Endothelial cell of umbilical vein (primary cell): ENCODE results near the gene KISS1. TPM values are rescaled to one million over a fixed set of nuclear protein-coding genes. Genes with fewer than 3 reads are reported as not detected.
A peak's percentile ranks its signal among the peaks of the same experiment; 100 is the strongest.

Source experiments
- BruUV-seq: library from RNA; stranded (reverse); fragments of 400-500 nt; replicated peaks from 2 replicates; lab custom pipeline; 2021; lab: Mats Ljungman, UMichigan
- CTCF ChIA-PET: fragments of 300-600, 350-600 bp; sonication (Branson Sonifier 250); formaldehyde crosslinking; loops from one replicate; lab custom pipeline; 2021; ENCODE audit warnings: antibody characterized with exemption, inconsistent platforms; lab: Charles Lee
- POLR2A ChIA-PET: fragments of 300-600, 350-600 bp; sonication (Branson Sonifier 250); formaldehyde crosslinking; loops from one replicate; lab custom pipeline; 2021; ENCODE audit warnings: antibody characterized with exemption, inconsistent platforms; lab: Charles Lee
- DNase-seq: peaks from one replicate; pipeline ENCODE4 v3.0.0-alpha.2; 2011; ENCODE audit warnings: low read depth, low spot score
- FAIRE-seq: peaks from 2 replicates; lab custom pipeline; 2011; peaks lifted over from hg19 to GRCh38; lab: Jason Lieb, UNC
- H2AFZ ChIP-seq: 2 replicates; pipeline ENCODE4 v1.6.0; 2012; ENCODE audit warnings: low read depth, low read length, control low read depth, inconsistent platforms
- H3K27ac ChIP-seq: 2 replicates; pipeline ENCODE4 v1.5.1; 2011; ENCODE audit warnings: low read depth, mild to moderate bottlenecking, control low read depth, low read length, moderate library complexity; ENCODE audit not compliant: insufficient read depth
- H3K27me3 ChIP-seq, 2 experiments: 2 replicates each; pipeline versions ENCODE4 v1.6.0 to v1.6.1; 2011; ENCODE audit warnings: low read length in 2 of 2, mixed read lengths in 1 of 2; ENCODE audit not compliant: control insufficient read depth in 2 of 2, insufficient read depth in 2 of 2
- H3K36me3 ChIP-seq, 2 experiments: 2 replicates in 1 of 2; 3 replicates in 1 of 2; pipeline ENCODE4 v1.5.1; 2011; ENCODE audit warnings: low read length in 2 of 2, mild to moderate bottlenecking in 1 of 2, moderate library complexity in 1 of 2; ENCODE audit not compliant: control insufficient read depth in 2 of 2, insufficient read depth in 2 of 2; ENCODE audit errors: extremely low read depth in 1 of 2
- H3K4me1 ChIP-seq: 3 replicates; pipeline ENCODE4 v1.5.1; 2011; ENCODE audit warnings: mild to moderate bottlenecking, low read length; ENCODE audit not compliant: control insufficient read depth, insufficient read depth; ENCODE audit errors: extremely low read depth
- H3K4me2 ChIP-seq: 2 replicates; pipeline ENCODE4 v1.6.1; 2011; ENCODE audit warnings: low read length, control low read depth, mixed read lengths; ENCODE audit not compliant: insufficient read depth
- H3K4me3 ChIP-seq, 3 experiments: fragments of 200-600 bp in 1 of 3; sonication (generic), shearing (Covaris generic) in 1 of 3; replicated peaks in 1 of 3; 2 replicates each; pipeline ENCODE4 v1.5.1; 2011 to 2016; ENCODE audit warnings: control low read depth in 3 of 3, low read length in 3 of 3, mild to moderate bottlenecking in 2 of 3, inconsistent platforms in 1 of 3, low read depth in 1 of 3, moderate library complexity in 1 of 3; ENCODE audit not compliant: insufficient read depth in 1 of 3
- H3K79me2 ChIP-seq: 2 replicates; pipeline ENCODE4 v1.6.0; 2012; ENCODE audit warnings: low read length, inconsistent platforms; ENCODE audit not compliant: control insufficient read depth, insufficient read depth
- H3K9ac ChIP-seq: replicated peaks from 2 replicates; pipeline ENCODE3; 2011; ENCODE audit warnings: low read length, control low read depth; ENCODE audit not compliant: insufficient read depth; ENCODE audit errors: extremely low read depth
- H3K9me1 ChIP-seq: replicated peaks from 3 replicates; pipeline ENCODE4 v1.6.0; 2011; ENCODE audit warnings: mild to moderate bottlenecking, low read length; ENCODE audit not compliant: control insufficient read depth, insufficient read depth; ENCODE audit errors: extremely low read depth
- H3K9me3 ChIP-seq: replicated peaks from 2 replicates; pipeline ENCODE4 v1.5.1; 2012; ENCODE audit warnings: low read length, inconsistent platforms; ENCODE audit not compliant: control insufficient read depth, insufficient read depth
- H4K20me1 ChIP-seq: replicated peaks from 2 replicates; pipeline ENCODE3; 2011; ENCODE audit warnings: mild to moderate bottlenecking, low read length; ENCODE audit not compliant: control insufficient read depth, insufficient read depth; ENCODE audit errors: extremely low read depth
- CTCF ChIP-seq, 2 donors: IDR thresholded peaks; 1 replicate in 1 of 2; 2 replicates in 1 of 2; pipeline ENCODE4 v1.5.1; 2011; ENCODE audit warnings: low read length in 2 of 2, mild to moderate bottlenecking in 2 of 2, moderate library complexity in 2 of 2, control low read depth in 1 of 2, inconsistent platforms in 1 of 2, low read depth in 1 of 2; ENCODE audit not compliant: insufficient read depth in 1 of 2; ENCODE audit errors: extremely low read depth in 1 of 2
- EZH2 ChIP-seq: IDR thresholded peaks from 2 replicates; pipeline ENCODE4 v1.6.1; 2012; ENCODE audit warnings: borderline replicate concordance, low read depth, mild to moderate bottlenecking, moderate library complexity, low read length, inconsistent platforms; ENCODE audit not compliant: severe bottlenecking
- FOS ChIP-seq: IDR thresholded peaks from 2 replicates; pipeline ENCODE4 v1.6.1; 2011; ENCODE audit warnings: mild to moderate bottlenecking, low read length, moderate library complexity, borderline replicate concordance; ENCODE audit not compliant: insufficient read depth
- GATA2 ChIP-seq: IDR thresholded peaks from 2 replicates; pipeline ENCODE4 v1.7.0; 2011; ENCODE audit warnings: low read depth, mild to moderate bottlenecking, moderate library complexity, mixed read lengths, low read length; ENCODE audit not compliant: insufficient read length, insufficient read depth
- JUN ChIP-seq: IDR thresholded peaks from 2 replicates; pipeline ENCODE4 v1.6.1; 2011; ENCODE audit warnings: borderline replicate concordance, low read depth; ENCODE audit not compliant: insufficient read length, insufficient read depth
- MAX ChIP-seq: IDR thresholded peaks from 2 replicates; pipeline ENCODE4 v1.6.1; 2011; ENCODE audit not compliant: insufficient read depth, insufficient read length
- MYC ChIP-seq: IDR thresholded peaks from one replicate; pipeline ENCODE4 v1.6.1; 2011; ENCODE audit warnings: mild to moderate bottlenecking, low read depth, low read length
- POLR2A ChIP-seq: IDR thresholded peaks from 2 replicates; pipeline ENCODE4 v1.6.1; 2012; ENCODE audit warnings: low read depth, mild to moderate bottlenecking, control low read depth, low read length
- POLR2AphosphoS5 ChIP-seq: IDR thresholded peaks from 2 replicates; pipeline ENCODE4 v1.6.1; 2012; ENCODE audit warnings: low read depth, mild to moderate bottlenecking, control low read depth, low read length, moderate library complexity; ENCODE audit not compliant: insufficient read depth
- dilution Hi-C: fragments of 300-500 bp; cut with MboI; formaldehyde crosslinking; loops from one replicate; pipeline ENCODE4 v1.15.0; 2019; ENCODE audit warnings: low sequenced_read_pairs; ENCODE audit not compliant: extremely low pct_ligation_motif_present
- intact Hi-C: fragments of 100-400 bp; cut with micrococcal nuclease; formaldehyde crosslinking; loops from one replicate; pipeline ENCODE4 v1.10.0; 2022
- polyA plus RNA-seq, 4 experiments: library from polyadenylated mRNA; depleted of rRNA in 3 of 4; stranded (reverse) in 3 of 4; unstranded in 1 of 4; fragments of >200 nt; gene quantifications; 2 replicates each; pipeline versions ENCODE4 v1.2.1 to v1.2.3, GENCODE V29; 2011 to 2012; ENCODE audit warnings: missing spikeins in 1 of 4
- total RNA-seq: library from RNA; stranded (reverse); gene quantifications from 2 replicates; pipeline ENCODE4 v1.2.3, GENCODE V29; 2021

KISS1 gene
- total and polyA plus RNA-seq, 2 donors (not counting 3 experiments of a cell fraction or from before 2014, with no cell fraction given): 0.22 to 1.00 TPM

- DNase-seq (no peak), FAIRE-seq (peak; percentile 40)
- dilution Hi-C loops: loop anchor here (25.0 kb wide), 1 partner anchor 167 kb away; no protein-coding TSS in a partner anchor
- no TSS peak for BruUV-seq
- intact Hi-C loops: no loop called here
- TF ChIP-seq FOS (no peak), EZH2 (no peak), GATA2 (no peak), POLR2A (no peak), MYC (no peak), MAX (no peak)
- Histone ChIP-seq H3K9me1 (no peaks in the 10 kb centered on the region), H3K9ac (no peak overlapping the region), H3K27me3 (no peaks in the 10 kb centered on the region), H3K9me3 (peaks cover 3% of the 10 kb centered on the region), H4K20me1 (no peaks in the 10 kb centered on the region), H3K36me3 (no peaks in the 10 kb centered on the region), H3K79me2 (no peaks in the 10 kb centered on the region), H2AFZ (no peak overlapping the region), H3K4me2 (no peak overlapping the region), H3K27ac (no peak overlapping the region), H3K4me3 (no peak overlapping the region), H3K4me1 (peaks cover 17% of the 10 kb centered on the region)
- ChIA-PET POLR2A (no interaction called here), CTCF (interaction anchor here (0.6 to 26.7 kb wide), 4 partner anchors 8 to 32 kb away, joined by 3 to 770 read pairs (median 4); no protein-coding TSS in a partner anchor)
Observed at GRCh38 chr1:204170494-204171155, 25.7 kb downstream of the KISS1 start.

GRCh38 chr1:204169858-204170257 is 26.4 kb downstream of the KISS1 start:
- Histone ChIP-seq H2AFZ (no peak overlapping the region), H3K27me3 (no peaks in the 10 kb centered on the region), H3K9me1 (no peaks in the 10 kb centered on the region), H3K36me3 (no peaks in the 10 kb centered on the region), H3K4me1 (peaks cover 17% of the 10 kb centered on the region), H3K4me3 (no peak overlapping the region), H3K4me2 (no peak overlapping the region), H3K9me3 (peaks cover 3% of the 10 kb centered on the region), H3K27ac (no peak overlapping the region), H3K9ac (no peak overlapping the region), H4K20me1 (no peaks in the 10 kb centered on the region), H3K79me2 (no peaks in the 10 kb centered on the region)
- intact Hi-C loops (no loop called here), dilution Hi-C loops (loop anchor here (25.0 kb wide), 1 partner anchor 167 kb away; no protein-coding TSS in a partner anchor)
- ChIA-PET CTCF (interaction anchor here (0.5 to 26.7 kb wide), 5 partner anchors 10 to 229 kb away, joined by 3 to 770 read pairs (median 3); no protein-coding TSS in a partner anchor), POLR2A (no interaction called here)
- no peak for FAIRE-seq
- TF ChIP-seq POLR2A (no peak), FOS (no peak), EZH2 (no peak), POLR2AphosphoS5 (no peak), GATA2 (no peak), CTCF (IDR thresholded peaks at IDR 0.05; ENCODE audit: extremely low read depth in 1 of 2, insufficient read depth in 1 of 2, low read depth in 1 of 2, low read length in 2 of 2) (no peak), MAX (no peak), MYC (no peak), JUN (no peak)
- no TSS peak for BruUV-seq
- DNase-seq: no peak
